SK-N-SH (cell line): ENCODE results near the gene MAP3K7. TPM values are rescaled to one million over a fixed set of nuclear protein-coding genes. Genes with fewer than 3 reads are reported as not detected.

Experiments used
- CTCF ChIA-PET: fragments of 300-600, 350-600 bp; formaldehyde crosslinking; extraction: SDS; loops from one replicate; lab custom pipeline; 2021; lab: Yijun Ruan, JAX
- POLR2A ChIA-PET: fragments of 350-600 bp; sonication (Branson Sonifier 250); formaldehyde crosslinking; extraction: SDS; loops from one replicate; lab custom pipeline; 2020; ENCODE audit warnings: antibody characterized with exemption, inconsistent platforms; lab: Yijun Ruan, JAX
- DNase-seq: peaks from one replicate; pipeline ENCODE4 v3.0.0; 2012
- H2AFZ ChIP-seq: fragments of 200-600 bp; sonication (generic); 2 replicates; pipeline ENCODE4 v1.8.1; 2016; ENCODE audit warnings: antibody characterized with exemption, mild to moderate bottlenecking, low read depth
- H3F3A ChIP-seq: fragments of 200-600 bp; sonication (generic); replicated peaks from 2 replicates; pipeline ENCODE3; 2016; ENCODE audit warnings: antibody characterized with exemption, mild to moderate bottlenecking; ENCODE audit not compliant: insufficient read depth
- H3K27ac ChIP-seq, 2 experiments: fragments of 200-500 bp in 1 of 2; fragments of 200-600 bp in 1 of 2; sonication (Bioruptor generic) in 1 of 2; sonication (generic), shearing (Covaris generic) in 1 of 2; 2 replicates each; pipeline versions ENCODE4 v1.5.1 to v1.6.1; 2014 to 2016; ENCODE audit warnings: low read depth in 2 of 2, inconsistent platforms in 1 of 2, low read length in 1 of 2, mild to moderate bottlenecking in 1 of 2, mixed read lengths in 1 of 2
- H3K27me3 ChIP-seq: fragments of 200-600 bp; sonication (generic), shearing (Covaris generic); 2 replicates; pipeline ENCODE4 v1.6.1; 2016; ENCODE audit warnings: mixed run types; ENCODE audit not compliant: insufficient read depth
- H3K36me3 ChIP-seq, 2 experiments: fragments of 200-500 bp in 1 of 2; fragments of 200-600 bp in 1 of 2; sonication (Bioruptor generic) in 1 of 2; sonication (generic) in 1 of 2; replicated peaks in 1 of 2; 2 replicates each; pipeline versions ENCODE3 to v1.5.1; 2014 to 2016; ENCODE audit warnings: low read length in 1 of 2, mild to moderate bottlenecking in 1 of 2; ENCODE audit not compliant: insufficient read depth in 2 of 2, control insufficient read depth in 1 of 2
- H3K4me1 ChIP-seq, 2 experiments: fragments of 200-500 bp in 1 of 2; fragments of 200-600 bp in 1 of 2; sonication (Bioruptor generic) in 1 of 2; sonication (generic), shearing (Covaris generic) in 1 of 2; 2 replicates each; pipeline versions ENCODE4 v1.5.1 to v1.6.1; 2014 to 2016; ENCODE audit warnings: low read depth in 1 of 2, low read length in 1 of 2, mixed run types in 1 of 2; ENCODE audit not compliant: insufficient read depth in 2 of 2, control insufficient read depth in 1 of 2
- H3K4me2 ChIP-seq: fragments of 200-600 bp; sonication (generic), shearing (Covaris generic); 2 replicates; pipeline ENCODE4 v1.6.1; 2017; ENCODE audit warnings: mixed run types
- H3K4me3 ChIP-seq, 2 experiments: fragments of 200-500 bp in 1 of 2; fragments of 200-600 bp in 1 of 2; sonication (Bioruptor generic) in 1 of 2; sonication (generic), shearing (Covaris generic) in 1 of 2; 2 replicates each; pipeline versions ENCODE4 v1.5.1 to v1.8.1; 2014 to 2016; ENCODE audit warnings: low read depth in 2 of 2, inconsistent platforms in 1 of 2, low read length in 1 of 2, mild to moderate bottlenecking in 1 of 2, mixed read lengths in 1 of 2, moderate library complexity in 1 of 2
- H3K79me2 ChIP-seq: fragments of 200-600 bp; sonication (generic); 2 replicates; pipeline ENCODE4 v1.8.1; 2017; ENCODE audit warnings: mild to moderate bottlenecking; ENCODE audit not compliant: insufficient read depth
- H3K9ac ChIP-seq: fragments of 200-600 bp; sonication (generic); 2 replicates; pipeline ENCODE4 v1.6.1; 2017; ENCODE audit warnings: mixed run types
- H3K9me2 ChIP-seq: fragments of 200-600 bp; sonication (generic); 2 replicates; pipeline ENCODE4 v1.6.1; 2017; ENCODE audit warnings: mixed run types
- H3K9me3 ChIP-seq: fragments of 200-600 bp; sonication (generic); 2 replicates; pipeline ENCODE4 v1.6.1; 2017; ENCODE audit warnings: mixed run types, mild to moderate bottlenecking, moderate library complexity
- H4K20me1 ChIP-seq: fragments of 200-600 bp; sonication (generic); 2 replicates; pipeline ENCODE4 v1.6.1; 2017; ENCODE audit warnings: mild to moderate bottlenecking, mixed run types; ENCODE audit not compliant: insufficient read depth
- CHD2 ChIP-seq: fragments of 150-350 bp; IDR thresholded peaks from 2 replicates; pipeline ENCODE4 v1.6.1; 2018; ENCODE audit warnings: low read length; ENCODE audit not compliant: partially characterized antibody
- EP300 ChIP-seq, 2 experiments: IDR thresholded peaks; 2 replicates each; pipeline versions ENCODE4 v1.4.0 to v1.6.1; 2012; ENCODE audit warnings: borderline replicate concordance in 1 of 2, low read depth in 1 of 2, low read length in 1 of 2
- EZH2phosphoT487 ChIP-seq: fragments of 200-600 bp; sonication (generic); IDR thresholded peaks from 2 replicates; pipeline ENCODE4 v1.6.1; 2017; ENCODE audit warnings: low read depth, mixed run types, mild to moderate bottlenecking, antibody characterized with exemption, moderate library complexity, borderline replicate concordance
- FOSL2 ChIP-seq: IDR thresholded peaks from 2 replicates; pipeline ENCODE4 v1.4.0; 2012; ENCODE audit warnings: low read depth, mild to moderate bottlenecking, moderate library complexity, borderline replicate concordance
- JUND ChIP-seq: IDR thresholded peaks from 2 replicates; pipeline ENCODE4 v1.4.0; 2012
- MAX ChIP-seq: IDR thresholded peaks from 2 replicates; pipeline ENCODE4 v1.4.0; 2012; ENCODE audit warnings: low read depth
- MEF2A ChIP-seq: IDR thresholded peaks from 2 replicates; pipeline ENCODE4 v1.4.0; 2012; ENCODE audit warnings: low read depth, borderline replicate concordance
- NFIC ChIP-seq: IDR thresholded peaks from 2 replicates; pipeline ENCODE4 v1.4.0; 2012; ENCODE audit warnings: borderline replicate concordance
- NRF1 ChIP-seq: IDR thresholded peaks from 2 replicates; pipeline ENCODE4 v1.6.1; 2012; ENCODE audit warnings: low read depth, mild to moderate bottlenecking, low read length
- PBX3 ChIP-seq: IDR thresholded peaks from 2 replicates; pipeline ENCODE4; 2012
- POLR2AphosphoS5 ChIP-seq: IDR thresholded peaks from 2 replicates; pipeline ENCODE4 v1.6.1; 2012; ENCODE audit warnings: low read depth, low read length
- RCOR1 ChIP-seq: fragments of 150-350 bp; IDR thresholded peaks from 2 replicates; pipeline ENCODE4 v1.6.1; 2017; ENCODE audit warnings: antibody characterized with exemption, low read length
- REST ChIP-seq: IDR thresholded peaks from 2 replicates; pipeline ENCODE4 v1.6.1; 2012; ENCODE audit warnings: mild to moderate bottlenecking, low read depth, low read length, moderate library complexity
- RFX5 ChIP-seq: IDR thresholded peaks from 2 replicates; pipeline ENCODE4 v1.6.1; 2012; ENCODE audit warnings: mild to moderate bottlenecking, improper control_type of control experiment, low read length
- RXRA ChIP-seq: IDR thresholded peaks from 2 replicates; pipeline ENCODE4 v1.4.0; 2012; ENCODE audit warnings: low read depth, mild to moderate bottlenecking, borderline replicate concordance
- SIN3A ChIP-seq: IDR thresholded peaks from 2 replicates; pipeline ENCODE4 v1.6.1; 2012; ENCODE audit warnings: low read depth, mild to moderate bottlenecking, low read length, moderate library complexity, borderline replicate concordance
- TCF12 ChIP-seq: IDR thresholded peaks from 2 replicates; pipeline ENCODE4 v1.4.0; 2012
- USF1 ChIP-seq: IDR thresholded peaks from 2 replicates; pipeline ENCODE4 v1.4.0; 2012; ENCODE audit warnings: low read depth, borderline replicate concordance
- USF2 ChIP-seq: fragments of 150-350 bp; IDR thresholded peaks from 2 replicates; pipeline ENCODE4 v1.6.1; 2017; ENCODE audit warnings: antibody characterized with exemption, low read length, low read depth, borderline replicate concordance
- YY1 ChIP-seq: IDR thresholded peaks from 2 replicates; pipeline ENCODE4 v1.4.0; 2012; ENCODE audit warnings: low read depth, mild to moderate bottlenecking
- WGBS: methylation state at CpG from one replicate; pipeline ENCODE4 v1.1.6; 2017; ENCODE audit warnings: low lambda C conversion rate; 5-methylcytosine and 5-hydroxymethylcytosine counted together
- polyA plus RNA-seq, 3 experiments: library from polyadenylated mRNA; depleted of rRNA; stranded (reverse); fragments of >200 nt; gene quantifications; 2 replicates each; pipeline ENCODE4 v1.2.3, GENCODE V29; 2012

Gene MAP3K7
- polyA plus RNA-seq, 1 of the 3 experiments (the other 2 are of a cell fraction), result 21.1 TPM

- ChIA-PET CTCF (interaction anchor here (0.5 to 1.4 kb wide), 2 partner anchors 8 to 576 kb away, joined by 3 to 4 read pairs; no protein-coding TSS in a partner anchor), POLR2A (no interaction called here)
- no peaks in the 10 kb centered on the region for H4K20me1 ChIP-seq
- no peak for DNase-seq
- no peak overlapping the region for H3K4me3 ChIP-seq
- H3F3A ChIP-seq, result no peaks in the 10 kb centered on the region
- no peak overlapping the region for H3K4me2 ChIP-seq
- 99% methylated on average over 6 of the region's 6 CpGs for WGBS
- no peak overlapping the region for H3K9ac ChIP-seq
- no peak overlapping the region for H3K27ac ChIP-seq
- no peaks in the 10 kb centered on the region for H3K4me1 ChIP-seq
- H3K27me3 ChIP-seq, result no peaks in the 10 kb centered on the region
- no peak for TF ChIP-seq YY1
- TF ChIP-seq NRF1, result no peak
- TF ChIP-seq EP300 (IDR thresholded peaks at IDR 0.05; ENCODE audit: borderline replicate concordance in 1 of 2, low read depth in 1 of 2, low read length in 1 of 2), result no peak
- no peak for TF ChIP-seq JUND
- TF ChIP-seq, all 33 proteins: peak for 0
- Histone ChIP-seq H3K36me3 (peaks cover 91 to 98% of the 10 kb centered on the region in 2 experiments), H3K79me2 (no peaks in the 10 kb centered on the region), H2AFZ (no peak overlapping the region), H3K9me2 (no peaks in the 10 kb centered on the region), H3K9me3 (no peaks in the 10 kb centered on the region)
These were observed 70.7 kb downstream of the MAP3K7 start for GRCh38 chr6:90516074-90516660.

- no peak for DNase-seq
- no peaks in the 10 kb centered on the region for H3K9me2 ChIP-seq
- 91% methylated on average over 3 of the region's 3 CpGs for WGBS
- H3K36me3 ChIP-seq, result peaks cover 81 to 96% of the 10 kb centered on the region in 2 experiments
- H2AFZ ChIP-seq, result no peak overlapping the region
- H3K9ac ChIP-seq, result no peak overlapping the region
- H3K79me2 ChIP-seq, result no peaks in the 10 kb centered on the region
- ChIA-PET POLR2A (no interaction called here), CTCF (no interaction called here)
- H3K9me3 ChIP-seq, result no peaks in the 10 kb centered on the region
- no peaks in the 10 kb centered on the region for H4K20me1 ChIP-seq
- H3K4me2 ChIP-seq, result no peak overlapping the region
- H3K27me3 ChIP-seq, result no peaks in the 10 kb centered on the region
- H3K4me1 ChIP-seq, result no peaks in the 10 kb centered on the region
- no peak overlapping the region for H3K27ac ChIP-seq
- no peak overlapping the region for H3K4me3 ChIP-seq
- H3F3A ChIP-seq, result no peaks in the 10 kb centered on the region
- TF ChIP-seq POLR2AphosphoS5 (no peak), SIN3A (no peak), MAX (no peak), MEF2A (no peak), YY1 (no peak), EP300 (IDR thresholded peaks at IDR 0.05; ENCODE audit: borderline replicate concordance in 1 of 2, low read depth in 1 of 2, low read length in 1 of 2) (no peak), PBX3 (no peak), NFIC (no peak), USF1 (no peak), RFX5 (no peak), USF2 (no peak), RCOR1 (no peak), FOSL2 (no peak), TCF12 (no peak), REST (no peak), EZH2phosphoT487 (no peak), JUND (no peak), CHD2 (no peak), RXRA (no peak)
These were observed 72.4 kb downstream of the MAP3K7 start for GRCh38 chr6:90514496-90514895.
